AG10803 (cell line): ENCODE data around the gene DPY19L3.
A peak's percentile ranks its signal among the peaks of the same experiment; 100 is the strongest.

ENCODE experiments used
- DNase-seq: peaks from one replicate; pipeline ENCODE4 v3.0.0; 2010; ENCODE audit warnings: low read depth
- H3K4me3 ChIP-seq: 2 replicates; pipeline ENCODE4 v1.5.1; 2011; ENCODE audit warnings: mild to moderate bottlenecking, low read length, control low read depth
- CTCF ChIP-seq: conservative IDR thresholded peaks from 2 replicates; pipeline ENCODE4 v1.5.1; 2011; ENCODE audit warnings: mild to moderate bottlenecking, low read length, control low read depth, inconsistent platforms

Gene DPY19L3

GRCh38 chr19:32406161-32407003 lies 812 bp downstream of the DPY19L3 start:
- no peak for DNase-seq
- TF ChIP-seq CTCF: no peak
- H3K4me3 ChIP-seq: peak overlapping the region; percentile 88

GRCh38 chr19:32407004-32407992 lies 1.7 kb downstream of the DPY19L3 start:
- TF ChIP-seq CTCF: no peak
- DNase-seq: peak; percentile 62
- H3K4me3 ChIP-seq: peak overlapping the region; percentile 88

- TF ChIP-seq CTCF: no peak
- DNase-seq: no peak
These were observed 9.7 kb downstream of the DPY19L3 start for GRCh38 chr19:32415246-32415645.

GRCh38 chr19:32415669-32416068 lies 10.1 kb downstream of the DPY19L3 start:
- TF ChIP-seq CTCF: no peak
- H3K4me3 ChIP-seq: no peak overlapping the region

More at GRCh38 chr19:32415246-32415645, 9.7 kb downstream of the DPY19L3 start:
- no peak overlapping the region for H3K4me3 ChIP-seq

GRCh38 chr19:32416749-32417456 lies 11.3 kb downstream of the DPY19L3 start:
- H3K4me3 ChIP-seq: no peak overlapping the region
- DNase-seq: peak; percentile 45
- no peak for TF ChIP-seq CTCF

More at GRCh38 chr19:32415669-32416068, 10.1 kb downstream of the DPY19L3 start:
- DNase-seq: no peak

GRCh38 chr19:32418155-32418554 lies 12.6 kb downstream of the DPY19L3 start:
- no peak for DNase-seq
- TF ChIP-seq CTCF: no peak
- H3K4me3 ChIP-seq: no peak overlapping the region
